ENCODE measurements around the gene PRKD3. TPM values are rescaled to one million over a fixed set of nuclear protein-coding genes. Genes with fewer than 3 reads are reported as not detected.

PRKD3 gene
- total and polyA plus RNA-seq, 10 of the 15 experiments (the other 5 are each of a cell fraction or from before 2014, with no cell fraction given) = 3.3 to 14.9 (median 7.9) TPM

DNA sequence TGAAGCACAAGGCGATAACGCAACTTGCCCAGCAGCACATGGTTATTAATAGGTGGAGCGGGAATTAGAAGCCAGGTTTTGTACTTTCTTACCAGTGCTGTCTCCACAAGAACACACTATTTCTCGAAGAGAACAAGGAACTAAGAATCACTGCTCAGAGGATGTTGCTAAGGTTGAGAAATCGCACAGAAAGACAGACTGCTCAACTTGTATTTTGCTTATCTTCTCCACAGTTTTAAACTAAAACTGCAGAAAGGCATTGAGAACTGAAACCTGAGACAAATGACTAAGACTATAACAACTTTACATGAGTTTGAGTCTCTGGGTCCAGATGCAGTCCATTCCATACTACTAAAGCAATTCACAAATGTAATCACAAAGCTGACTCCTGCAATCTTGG is 6.2 kb downstream of the PRKD3 start:
- peak; percentile 80 for ATAC-seq

More for the DNA sequence above, 6.2 kb downstream of the PRKD3 start:
- BruUV-seq (replicated peaks) = no TSS peak
- H2AFZ ChIP-seq (ENCODE audit: control insufficient read depth, low read depth, low read length) = no peak overlapping the region
- H3K27ac ChIP-seq (ENCODE audit: control insufficient read depth, insufficient read depth) = peak overlapping the region; percentile 20; the same call in 1 of the 2 replicates
- ChIA-PET CTCF (interaction anchor here (0.7 to 0.9 kb wide), 3 partner anchors 9 to 24 kb away, joined by 3 read pairs; no protein-coding TSS in a partner anchor), SMC1A (ENCODE audit: uncharacterized antibody, unreplicated experiment) (no interaction called here), POLR2A (interaction anchor here (0.5 kb wide), 1 partner anchor 843 kb away, joined by 4 read pairs; no protein-coding TSS in a partner anchor), RAD21 (ENCODE audit: unreplicated experiment) (interaction anchor here (0.6 kb wide), 1 partner anchor 96 kb away, joined by 7 read pairs; no protein-coding TSS in a partner anchor)
- no peaks in the 10 kb centered on the region for H3K27me3 ChIP-seq (replicated peaks in 1 of 2; ENCODE audit: control insufficient read depth in 2 of 2, insufficient read depth in 2 of 2, low read length in 1 of 2)
- DNase-seq (ENCODE audit: low read depth, low spot score) (peak; percentile 53), FAIRE-seq (peak; percentile 59)
- 0% methylated on average over 5 of the region's 5 CpGs for WGBS (ENCODE audit: insufficient coverage, insufficient replicate concordance, low lambda C conversion rate, missing lambda C conversion rate)
- TF ChIP-seq, protein P1, sequence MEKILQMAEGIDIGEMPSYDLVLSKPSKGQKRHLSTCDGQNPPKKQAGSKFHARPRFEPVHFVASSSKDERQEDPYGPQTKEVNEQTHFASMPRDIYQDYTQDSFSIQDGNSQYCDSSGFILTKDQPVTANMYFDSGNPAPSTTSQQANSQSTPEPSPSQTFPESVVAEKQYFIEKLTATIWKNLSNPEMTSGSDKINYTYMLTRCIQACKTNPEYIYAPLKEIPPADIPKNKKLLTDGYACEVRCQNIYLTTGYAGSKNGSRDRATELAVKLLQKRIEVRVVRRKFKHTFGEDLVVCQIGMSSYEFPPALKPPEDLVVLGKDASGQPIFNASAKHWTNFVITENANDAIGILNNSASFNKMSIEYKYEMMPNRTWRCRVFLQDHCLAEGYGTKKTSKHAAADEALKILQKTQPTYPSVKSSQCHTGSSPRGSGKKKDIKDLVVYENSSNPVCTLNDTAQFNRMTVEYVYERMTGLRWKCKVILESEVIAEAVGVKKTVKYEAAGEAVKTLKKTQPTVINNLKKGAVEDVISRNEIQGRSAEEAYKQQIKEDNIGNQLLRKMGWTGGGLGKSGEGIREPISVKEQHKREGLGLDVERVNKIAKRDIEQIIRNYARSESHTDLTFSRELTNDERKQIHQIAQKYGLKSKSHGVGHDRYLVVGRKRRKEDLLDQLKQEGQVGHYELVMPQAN (conservative IDR thresholded peaks at IDR 0.05) = no peak
- 0 out of 2 replicates have a peak, but pooled peaks have one; percentile 54 for TF ChIP-seq IRF4 (IDR thresholded peaks at IDR 0.05; ENCODE audit: low read depth, low read length)
- no peak for TF ChIP-seq IKZF2 (IDR thresholded peaks at IDR 0.05)
- peak; percentile 46 for TF ChIP-seq SPI1 (IDR thresholded peaks at IDR 0.05; ENCODE audit: borderline replicate concordance, insufficient read depth, low read depth, low read length)
- no peak for TF ChIP-seq JUNB (IDR thresholded peaks at IDR 0.05)
- no peaks in the 10 kb centered on the region for H3K9me3 ChIP-seq (replicated peaks; ENCODE audit: control insufficient read depth, insufficient read depth, low read length)
- H3K36me3 ChIP-seq (ENCODE audit: control insufficient read depth in 2 of 2, insufficient read depth in 2 of 2, low read length in 1 of 2) = peaks cover 0 to 4% of the 10 kb centered on the region in 2 experiments; a peak in 1 of 4 replicates
- H3K4me1 ChIP-seq (ENCODE audit: control insufficient read depth, insufficient read depth, low read length) = peaks cover 5% of the 10 kb centered on the region; the same call in 1 of the 2 replicates
- in situ Hi-C loops (cut with MboI) (no loop called here), intact Hi-C loops (cut with micrococcal nuclease; ENCODE audit: unreplicated experiment) (loop anchor here (5.0 kb wide), 1 partner anchor 74 kb away; no protein-coding TSS in a partner anchor)
- H3K9ac ChIP-seq (ENCODE audit: control insufficient read depth, insufficient read depth, low read length) = no peak overlapping the region
- H3K4me2 ChIP-seq (ENCODE audit: control insufficient read depth, insufficient read depth) = peak overlapping the region; percentile 88
- H4K20me1 ChIP-seq (ENCODE audit: control insufficient read depth, insufficient read depth) = no peaks in the 10 kb centered on the region
- H3K79me2 ChIP-seq (ENCODE audit: control insufficient read depth, insufficient read depth, low read length) = peaks cover 5% of the 10 kb centered on the region
- peak overlapping the region; percentile 26; the same call in 1 of the 2 replicates for H3K4me3 ChIP-seq
